GM19395 (cell line): ENCODE data around the gene LRCOL1.

Experiments used
- ATAC-seq: cut with Tn5 transposase; IDR thresholded peaks from one replicate; pipeline ENCODE4 v1.9.1; 2021; ENCODE audit warnings: mild to moderate bottlenecking, moderate library complexity; ENCODE audit not compliant: unreplicated experiment

Gene LRCOL1

GRCh38 chr12:132610051-132610759, at the start of gene LRCOL1:
Gene LRCOL1 (minus strand): TSS chr12:132610582. CDS start chr12:132606251, 4,331 bp downstream.
- ATAC-seq = no peak

- ATAC-seq = no peak
Measured at GRCh38 chr12:132660052-132660451, 49.7 kb upstream of the LRCOL1 start.

GRCh38 chr12:132659146-132659545, 48.8 kb upstream of the LRCOL1 start:
- no peak for ATAC-seq

- ATAC-seq = no peak
Measured at GRCh38 chr12:132658149-132658894, 47.9 kb upstream of the LRCOL1 start.

- no peak for ATAC-seq
Measured at GRCh38 chr12:132657004-132657727, 46.8 kb upstream of the LRCOL1 start.

- no peak for ATAC-seq
Measured at GRCh38 chr12:132653567-132654290, 43.3 kb upstream of the LRCOL1 start.

GRCh38 chr12:132651444-132652100, 41.2 kb upstream of the LRCOL1 start:
- ATAC-seq = no peak

- no peak for ATAC-seq
Measured at GRCh38 chr12:132649226-132649945, 39.0 kb upstream of the LRCOL1 start.

- no peak for ATAC-seq
Measured at GRCh38 chr12:132648616-132649225, 38.3 kb upstream of the LRCOL1 start.

- no peak for ATAC-seq
Measured at GRCh38 chr12:132647858-132648257, 37.5 kb upstream of the LRCOL1 start.

GRCh38 chr12:132646850-132647249, 36.5 kb upstream of the LRCOL1 start:
- ATAC-seq = no peak

- ATAC-seq = no peak
Measured at GRCh38 chr12:132642846-132643835, 32.8 kb upstream of the LRCOL1 start.

GRCh38 chr12:132641811-132642650, 31.6 kb upstream of the LRCOL1 start:
- ATAC-seq = no peak

GRCh38 chr12:132640936-132641335, 30.6 kb upstream of the LRCOL1 start:
- ATAC-seq = no peak

- no peak for ATAC-seq
Measured at GRCh38 chr12:132639956-132640520, 29.7 kb upstream of the LRCOL1 start.

GRCh38 chr12:132638541-132639408, 28.4 kb upstream of the LRCOL1 start:
- ATAC-seq = no peak
